ENCODE data around the gene TAF9.
"Not testable (repeated sequence)": the region's sequence is repeated elsewhere in the genome, so short reads cannot be mapped to it uniquely, and the experiment has no call there.

TAF9 gene

GRCh38 chr5:69335341-69335935 is 33.9 kb downstream of the TAF9 start:
- DNase-seq: no peak

GRCh38 chr5:69334793-69335268 is 34.5 kb downstream of the TAF9 start:
- peak; percentile 84 for DNase-seq

GRCh38 chr5:69333668-69334315 is 35.5 kb downstream of the TAF9 start:
- DNase-seq: not testable (repeated sequence)

GRCh38 chr5:69331528-69332445 is 37.5 kb downstream of the TAF9 start:
- DNase-seq: no peak

- no peak for DNase-seq
Measured at GRCh38 chr5:69329905-69330489, 39.3 kb downstream of the TAF9 start.

- no peak for DNase-seq
Measured at GRCh38 chr5:69326365-69326764, 43.0 kb downstream of the TAF9 start.

GRCh38 chr5:69317391-69317790 is 51.9 kb downstream of the TAF9 start:
- no peak for DNase-seq

GRCh38 chr5:69315972-69316371 is 53.3 kb downstream of the TAF9 start:
- DNase-seq: no peak
